WI38 (cell line): Measurements from ENCODE around the gene DIP2C.

Source experiments
- H3K4me3 ChIP-seq: 2 replicates; pipeline ENCODE4 v1.5.1; 2011; ENCODE audit warnings: low read depth, mild to moderate bottlenecking, control low read depth, low read length
- TF ChIP-seq, protein P1 (sequence below): IDR thresholded peaks from 2 replicates; pipeline ENCODE4 v1.5.1; 2012; ENCODE audit warnings: low read depth, mild to moderate bottlenecking, control low read depth, low read length

The DIP2C gene

DNA sequence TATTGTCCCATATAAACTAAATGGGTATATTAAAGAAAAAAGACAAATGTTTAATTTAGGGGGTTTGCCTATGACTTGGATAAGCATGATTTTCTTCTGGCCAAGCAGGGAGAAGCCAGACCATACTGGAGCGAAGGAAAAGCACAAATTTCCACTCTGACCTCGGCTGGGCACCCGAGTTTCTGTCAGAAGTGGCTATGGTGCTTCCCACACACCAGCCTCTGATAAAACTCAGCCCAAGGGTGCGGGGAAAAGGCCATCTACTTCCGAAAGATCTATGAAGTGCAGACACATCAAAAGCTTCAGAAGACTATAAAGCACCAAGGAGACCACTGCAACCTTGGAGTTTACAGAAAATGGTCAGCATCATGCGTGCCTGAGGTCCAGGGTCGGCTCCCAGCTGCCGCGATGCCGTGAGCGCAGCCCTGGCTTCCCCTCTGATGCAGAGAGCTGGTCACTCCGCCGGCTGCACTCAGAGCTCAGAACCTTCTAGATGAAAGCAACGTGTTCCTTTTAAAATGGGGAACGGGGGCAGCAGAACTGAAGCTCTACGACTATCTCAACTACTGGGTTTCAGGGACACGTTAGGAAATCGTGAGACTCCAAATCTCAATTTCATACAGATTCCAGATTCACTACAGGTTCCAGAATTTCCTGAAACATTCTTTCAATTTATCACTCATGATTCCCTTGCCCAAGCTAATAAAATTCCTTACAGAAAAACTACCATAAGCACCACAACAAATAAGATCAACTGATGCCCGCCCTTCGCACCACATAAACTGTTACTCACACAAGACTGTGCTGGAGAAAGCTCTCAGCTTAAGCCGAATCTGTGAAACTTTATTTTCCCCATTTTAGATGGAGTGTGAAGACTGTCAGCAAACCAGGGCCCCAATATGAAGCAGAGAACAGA, 84.5 kb downstream of the DIP2C start:
- H3K4me3 ChIP-seq = no peak overlapping the region
- TF ChIP-seq, protein P1, sequence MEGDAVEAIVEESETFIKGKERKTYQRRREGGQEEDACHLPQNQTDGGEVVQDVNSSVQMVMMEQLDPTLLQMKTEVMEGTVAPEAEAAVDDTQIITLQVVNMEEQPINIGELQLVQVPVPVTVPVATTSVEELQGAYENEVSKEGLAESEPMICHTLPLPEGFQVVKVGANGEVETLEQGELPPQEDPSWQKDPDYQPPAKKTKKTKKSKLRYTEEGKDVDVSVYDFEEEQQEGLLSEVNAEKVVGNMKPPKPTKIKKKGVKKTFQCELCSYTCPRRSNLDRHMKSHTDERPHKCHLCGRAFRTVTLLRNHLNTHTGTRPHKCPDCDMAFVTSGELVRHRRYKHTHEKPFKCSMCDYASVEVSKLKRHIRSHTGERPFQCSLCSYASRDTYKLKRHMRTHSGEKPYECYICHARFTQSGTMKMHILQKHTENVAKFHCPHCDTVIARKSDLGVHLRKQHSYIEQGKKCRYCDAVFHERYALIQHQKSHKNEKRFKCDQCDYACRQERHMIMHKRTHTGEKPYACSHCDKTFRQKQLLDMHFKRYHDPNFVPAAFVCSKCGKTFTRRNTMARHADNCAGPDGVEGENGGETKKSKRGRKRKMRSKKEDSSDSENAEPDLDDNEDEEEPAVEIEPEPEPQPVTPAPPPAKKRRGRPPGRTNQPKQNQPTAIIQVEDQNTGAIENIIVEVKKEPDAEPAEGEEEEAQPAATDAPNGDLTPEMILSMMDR = no peak

DNA sequence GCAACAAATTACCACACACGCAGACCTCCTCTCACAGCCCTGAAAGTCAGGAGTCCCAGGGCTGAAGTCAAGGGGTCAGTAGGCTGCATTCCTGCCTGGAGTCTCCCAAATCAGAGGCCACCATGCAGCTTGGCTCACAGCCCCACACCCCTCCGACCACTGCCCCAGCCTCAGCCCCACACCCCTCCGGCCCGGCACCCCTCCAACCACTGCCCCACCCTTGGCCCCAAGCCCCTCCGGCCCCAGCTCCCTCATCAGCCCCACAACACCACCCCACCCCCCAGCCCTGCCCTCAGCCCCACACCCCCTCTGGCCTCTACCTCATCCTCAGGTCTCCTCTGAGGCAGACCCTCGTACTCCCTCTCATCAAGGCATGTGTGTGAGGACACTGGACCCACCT, 85.7 kb downstream of the DIP2C start:
- TF ChIP-seq, protein P1 = no peak
- no peak overlapping the region for H3K4me3 ChIP-seq

DNA sequence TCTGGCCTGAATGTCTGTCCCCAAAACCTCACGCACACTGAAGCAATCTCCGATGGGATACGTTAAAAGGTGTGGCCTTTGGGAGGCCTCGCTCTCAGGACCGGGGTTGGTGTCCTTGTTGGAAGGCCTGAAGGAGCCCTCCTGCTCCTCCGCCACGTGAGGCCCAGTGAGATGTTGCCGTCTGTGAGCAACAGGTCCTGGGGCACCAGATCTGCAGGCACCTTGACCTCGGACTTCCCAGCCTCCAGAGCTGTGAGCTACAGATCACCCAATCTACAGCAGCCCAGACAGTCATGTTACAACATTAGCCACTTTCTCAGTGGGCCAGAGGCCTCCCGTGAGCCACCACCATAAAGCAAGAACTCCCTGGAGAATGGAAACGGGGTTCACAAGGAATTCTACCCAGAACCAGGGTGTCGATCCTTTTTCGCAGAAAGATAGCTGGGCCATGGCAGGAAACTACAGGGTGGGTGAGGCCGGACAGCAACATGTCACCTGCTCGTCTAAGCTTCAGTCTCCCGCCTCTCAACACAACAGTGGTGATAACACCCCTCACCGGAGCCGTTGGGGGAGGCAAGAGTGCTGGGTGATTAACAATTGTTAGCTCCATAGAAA, 87.0 kb downstream of the DIP2C start:
- no peak overlapping the region for H3K4me3 ChIP-seq
- TF ChIP-seq, protein P1 = no peak

DNA sequence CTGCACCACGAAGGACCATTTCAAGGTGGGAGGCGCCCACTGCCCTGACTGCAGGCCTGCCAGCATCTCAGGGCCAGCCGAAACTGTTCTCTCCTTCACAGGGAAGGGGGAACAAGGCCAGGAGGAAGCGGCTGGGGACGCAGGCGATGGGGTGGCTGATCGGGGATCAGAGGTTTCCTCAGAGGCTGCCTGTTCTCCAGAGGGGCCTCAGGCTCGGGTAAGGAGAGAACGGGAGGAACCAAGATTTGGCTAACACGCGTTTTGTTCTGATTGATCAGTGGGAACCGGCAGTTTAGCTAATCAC, 87.9 kb downstream of the DIP2C start:
- TF ChIP-seq, protein P1 = no peak

DNA sequence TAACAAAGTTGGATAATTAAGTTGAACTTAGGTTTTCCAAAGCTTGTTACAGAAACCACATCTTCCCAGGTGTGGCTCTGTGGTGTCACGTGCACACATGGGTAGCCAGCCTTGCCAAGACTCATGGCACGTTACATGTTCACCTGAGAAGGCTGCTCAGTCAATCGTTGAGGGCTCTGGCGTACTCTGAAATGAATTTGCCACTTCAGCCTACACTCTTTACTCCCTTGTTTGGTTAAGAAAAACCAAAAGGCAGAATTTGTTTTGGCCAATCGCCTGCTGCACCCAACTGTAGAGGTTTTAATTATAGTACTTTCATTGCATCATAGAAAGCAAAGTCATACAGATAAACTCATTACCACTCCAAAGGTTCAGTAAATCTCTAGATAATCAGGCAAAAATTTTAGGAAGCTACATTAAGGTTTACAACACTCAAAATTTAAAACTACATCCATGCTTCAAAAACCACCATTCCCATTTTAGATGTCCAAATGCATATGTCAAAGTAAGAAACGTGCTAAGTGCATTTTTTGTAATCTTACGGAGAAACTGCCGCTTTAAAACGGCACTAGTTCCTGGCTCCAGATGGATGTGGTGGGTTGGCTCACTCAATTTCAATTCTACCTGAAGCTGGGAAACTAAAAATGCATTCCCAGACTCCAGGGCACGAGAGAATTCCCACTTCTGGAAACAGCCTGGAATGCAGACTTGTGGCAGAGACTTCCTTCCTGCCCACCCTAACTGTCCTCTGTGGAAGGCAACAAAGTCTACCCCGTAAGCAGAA, 88.4 kb downstream of the DIP2C start:
- TF ChIP-seq, protein P1 = no peak

More for the DNA sequence above, 87.9 kb downstream of the DIP2C start:
- no peak overlapping the region for H3K4me3 ChIP-seq

DNA sequence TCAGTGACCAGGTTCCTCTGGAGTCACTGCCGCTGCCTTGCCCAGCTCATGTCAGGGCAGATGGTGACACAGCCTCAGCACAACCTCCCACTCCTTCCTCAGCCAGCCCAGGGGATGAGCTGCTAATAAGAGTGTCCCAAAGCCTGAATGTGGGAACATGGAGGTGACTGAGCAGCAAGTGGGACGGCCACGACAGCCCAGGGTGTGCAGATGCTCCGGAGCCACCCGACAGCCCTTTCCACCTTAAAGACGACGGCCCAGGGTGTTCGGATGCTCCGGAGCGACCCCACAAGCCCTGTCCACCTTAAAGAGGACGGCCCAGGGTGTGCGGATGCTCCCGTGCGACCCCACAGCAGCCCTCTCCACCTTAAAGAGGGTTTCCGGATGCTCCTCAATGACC, 89.2 kb downstream of the DIP2C start:
- H3K4me3 ChIP-seq = no peak overlapping the region
- TF ChIP-seq, protein P1 = no peak

More for the DNA sequence above, 88.4 kb downstream of the DIP2C start:
- no peak overlapping the region for H3K4me3 ChIP-seq
